Cardiac septum (tissue), 1 donor: ENCODE data around the gene LIMK1. TPM values are rescaled to one million over a fixed set of nuclear protein-coding genes. Genes with fewer than 3 reads are reported as not detected.
"Not testable (repeated sequence)": the region's sequence is repeated elsewhere in the genome, so short reads cannot be mapped to it uniquely, and the experiment has no call there.

Experiments used
- DNase-seq: peaks from one replicate; pipeline ENCODE4 v3.0.0-alpha.2; 2020; ENCODE audit warnings: low spot score
- intact Hi-C: fragments of 100-400 bp; cut with DNase I; formaldehyde crosslinking; loops from one replicate; pipeline ENCODE4 v1.14.0; 2022
- total RNA-seq: library from RNA; stranded (reverse); fragmentation: NEBNext Ultra II Directional; extraction: Animal tissue kit (Norgen Biotek cat#: 25700); gene quantifications from one replicate; pipeline ENCODE4 v1.2.1, GENCODE V29; 2021
- donor health status: DM: no; HTN: no; CAD: no.

The LIMK1 gene
- total RNA-seq, 1 donor from 2014 or later = 13.6 TPM

GRCh38 chr7:74105992-74106391 lies 22.4 kb downstream of the LIMK1 start:
- DNase-seq = no peak
- intact Hi-C loops = no loop called here

DNA sequence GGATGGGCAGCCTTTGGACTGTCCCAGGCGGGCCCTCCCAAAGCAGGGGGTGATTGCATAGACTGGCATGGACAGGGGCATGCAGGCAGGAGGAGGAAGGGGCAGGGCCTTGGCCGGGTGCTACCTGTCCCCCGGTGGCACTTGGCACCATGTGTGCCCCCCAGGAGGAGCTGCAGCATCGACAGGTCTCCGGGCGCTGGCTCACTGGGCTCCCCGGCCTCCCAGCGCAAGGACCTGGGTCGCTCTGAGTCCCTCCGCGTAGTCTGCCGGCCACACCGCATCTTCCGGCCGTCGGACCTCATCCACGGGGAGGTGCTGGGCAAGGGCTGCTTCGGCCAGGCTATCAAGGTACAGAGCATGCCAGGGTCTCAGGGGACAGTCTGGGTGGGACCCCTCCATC lies 23.2 kb downstream of the LIMK1 start:
- no peak for DNase-seq
- intact Hi-C loops = no loop called here

GRCh38 chr7:74115326-74115725 lies 31.7 kb downstream of the LIMK1 start:
- DNase-seq = no peak
- intact Hi-C loops = no loop called here

- DNase-seq = no peak
- intact Hi-C loops = no loop called here
These were observed 32.8 kb downstream of the LIMK1 start for GRCh38 chr7:74116356-74116755.

DNA sequence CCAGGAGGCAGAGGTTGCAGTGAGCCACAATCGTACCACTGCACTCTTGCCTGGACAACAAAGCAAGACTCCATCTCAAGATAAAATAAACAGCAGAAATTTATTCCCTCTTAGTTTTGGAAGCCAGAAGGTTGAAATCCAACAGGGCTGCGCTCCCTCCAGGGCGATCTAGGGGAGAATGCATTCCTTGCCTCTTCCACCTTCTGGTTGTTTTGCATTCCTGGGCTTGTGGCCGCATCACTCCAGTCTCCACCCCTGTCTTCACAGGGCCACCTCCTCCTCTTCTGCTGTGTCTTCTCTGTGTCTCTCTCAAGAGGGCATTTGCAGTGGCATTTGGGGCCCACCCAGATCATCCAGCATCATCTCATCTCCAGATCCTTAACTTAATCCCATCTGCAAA lies 36.2 kb downstream of the LIMK1 start:
- intact Hi-C loops = no loop called here
- DNase-seq = no peak

DNA sequence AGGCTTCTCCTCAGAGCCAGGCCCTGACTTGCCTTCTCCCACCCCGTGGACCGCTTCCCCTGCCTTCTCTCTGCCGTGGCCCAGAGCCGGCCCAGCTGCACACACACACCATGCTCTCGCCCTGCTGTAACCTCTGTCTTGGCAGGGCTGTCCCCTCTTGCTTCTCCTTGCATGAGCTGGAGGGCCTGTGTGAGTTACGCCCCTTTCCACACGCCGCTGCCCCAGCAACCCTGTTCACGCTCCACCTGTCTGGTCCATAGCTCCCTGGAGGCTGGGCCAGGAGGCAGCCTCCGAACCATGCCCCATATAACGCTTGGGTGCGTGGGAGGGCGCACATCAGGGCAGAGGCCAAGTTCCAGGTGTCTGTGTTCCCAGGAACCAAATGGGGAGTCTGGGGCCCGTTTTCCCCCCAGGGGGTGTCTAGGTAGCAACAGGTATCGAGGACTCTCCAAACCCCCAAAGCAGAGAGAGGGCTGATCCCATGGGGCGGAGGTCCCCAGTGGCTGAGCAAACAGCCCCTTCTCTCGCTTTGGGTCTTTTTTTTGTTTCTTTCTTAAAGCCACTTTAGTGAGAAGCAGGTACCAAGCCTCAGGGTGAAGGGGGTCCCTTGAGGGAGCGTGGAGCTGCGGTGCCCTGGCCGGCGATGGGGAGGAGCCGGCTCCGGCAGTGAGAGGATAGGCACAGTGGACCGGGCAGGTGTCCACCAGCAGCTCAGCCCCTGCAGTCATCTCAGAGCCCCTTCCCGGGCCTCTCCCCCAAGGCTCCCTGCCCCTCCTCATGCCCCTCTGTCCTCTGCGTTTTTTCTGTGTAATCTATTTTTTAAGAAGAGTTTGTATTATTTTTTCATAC lies 38.0 kb downstream of the LIMK1 start:
- DNase-seq = no peak
- intact Hi-C loops = no loop called here

DNA sequence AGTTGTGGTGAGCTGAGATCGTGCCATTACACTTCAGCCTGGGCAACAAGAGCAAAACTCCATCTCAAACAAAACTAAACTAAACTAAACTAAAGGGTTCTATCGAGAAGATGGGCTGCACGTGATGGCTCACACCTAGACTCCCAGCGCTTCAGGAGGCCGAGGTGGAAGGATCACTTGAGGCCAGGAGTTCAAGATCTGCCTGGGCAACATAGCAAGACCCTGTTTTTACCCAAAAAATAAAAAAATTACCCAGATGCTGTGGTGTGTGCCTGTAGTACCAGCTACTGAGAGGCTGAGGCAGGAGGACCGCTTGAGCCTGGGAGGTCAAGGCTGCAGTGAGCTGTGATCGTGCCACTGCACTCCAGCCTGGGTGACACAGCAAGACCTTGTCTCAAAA lies 40.3 kb downstream of the LIMK1 start:
- intact Hi-C loops, DNase-seq: not testable (repeated sequence)

GRCh38 chr7:74126220-74126880 lies 42.7 kb downstream of the LIMK1 start:
- no peak for DNase-seq
- intact Hi-C loops = no loop called here

GRCh38 chr7:74129887-74130286 lies 46.3 kb downstream of the LIMK1 start:
- intact Hi-C loops = no loop called here
- DNase-seq = no peak

GRCh38 chr7:74130518-74130917 lies 46.9 kb downstream of the LIMK1 start:
- DNase-seq = no peak
- intact Hi-C loops = no loop called here

DNA sequence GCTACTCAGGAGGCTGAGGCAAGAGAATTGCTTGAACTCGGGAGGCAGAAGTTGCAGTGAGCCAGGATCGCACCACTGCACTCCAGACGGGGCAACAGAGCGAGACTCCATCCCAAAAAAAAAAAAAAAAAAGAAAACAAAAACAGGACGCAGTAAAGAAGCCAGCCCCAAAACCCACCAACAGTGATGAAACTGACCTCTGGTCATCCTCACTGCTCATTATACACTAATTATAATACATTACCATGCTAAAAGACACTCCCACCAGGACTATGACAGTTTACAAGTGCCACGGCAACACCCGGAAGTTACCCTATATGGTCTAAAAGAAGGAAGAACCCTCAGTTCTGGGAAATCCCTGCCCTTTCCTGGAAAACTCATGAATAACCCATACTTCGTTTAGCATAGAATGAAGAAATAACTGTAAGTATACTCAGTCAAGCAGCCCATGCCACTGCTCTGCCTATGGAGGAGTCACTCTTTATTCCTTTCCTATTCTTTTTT lies 50.6 kb downstream of the LIMK1 start:
- intact Hi-C loops = no loop called here
- no peak for DNase-seq

- DNase-seq = no peak
- intact Hi-C loops = no loop called here
These were observed 54.8 kb downstream of the LIMK1 start for GRCh38 chr7:74138334-74138867.

- intact Hi-C loops = no loop called here
- DNase-seq = no peak
These were observed 55.6 kb downstream of the LIMK1 start for GRCh38 chr7:74138945-74139843.

- DNase-seq = no peak
- intact Hi-C loops = no loop called here
These were observed 58.1 kb downstream of the LIMK1 start for GRCh38 chr7:74141705-74142104.

- intact Hi-C loops = no loop called here
These were observed 59.8 kb downstream of the LIMK1 start for GRCh38 chr7:74143383-74143782.

DNA sequence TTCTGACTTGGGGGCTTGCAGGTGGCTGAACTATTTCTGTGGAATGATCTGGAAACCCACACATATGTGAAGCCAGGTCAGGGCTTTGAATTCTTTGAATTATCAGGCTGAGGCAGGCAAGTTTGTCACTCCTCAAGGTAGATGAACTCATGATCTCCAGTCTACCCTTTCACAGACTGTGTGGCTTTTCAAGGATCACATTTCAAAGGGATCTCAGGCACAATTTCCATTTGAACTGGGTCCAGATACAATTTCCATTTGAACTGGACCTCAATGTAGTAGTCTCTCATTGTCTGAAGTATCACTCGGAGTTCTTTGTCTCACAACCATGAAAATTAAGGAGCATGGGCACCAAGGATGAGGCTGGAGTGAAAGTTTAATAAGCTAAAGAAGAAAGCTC lies 64.9 kb downstream of the LIMK1 start:
- intact Hi-C loops = no loop called here
- no peak for DNase-seq

More at GRCh38 chr7:74143383-74143782, 59.8 kb downstream of the LIMK1 start:
- no peak for DNase-seq

- intact Hi-C loops = no loop called here
- DNase-seq = no peak
These were observed 65.5 kb downstream of the LIMK1 start for GRCh38 chr7:74149071-74149470.

DNA sequence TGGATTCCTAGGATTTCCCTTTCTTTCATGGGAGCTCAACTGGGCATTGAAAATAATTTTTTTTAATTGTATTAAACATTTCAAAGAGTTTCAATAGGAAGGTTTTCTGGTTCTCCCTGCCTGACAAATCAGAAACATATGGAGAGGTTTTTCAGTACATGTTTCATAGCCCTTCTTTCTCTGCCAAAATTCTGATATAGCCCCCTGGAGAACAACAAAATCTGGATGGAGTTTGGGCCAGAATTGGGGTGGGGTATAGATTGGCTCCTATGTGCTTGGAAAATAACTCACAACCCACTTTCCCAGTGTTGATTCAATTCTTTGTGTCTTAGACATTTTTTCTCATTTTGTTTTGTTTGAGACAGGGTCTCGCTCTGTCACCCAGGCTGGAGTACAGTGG lies 66.0 kb downstream of the LIMK1 start:
- no peak for DNase-seq
- intact Hi-C loops = no loop called here

- intact Hi-C loops = no loop called here
- DNase-seq = no peak
These were observed 70.1 kb downstream of the LIMK1 start for GRCh38 chr7:74153736-74154135.
